ENCODE results near the gene NR3C2.

DNA sequence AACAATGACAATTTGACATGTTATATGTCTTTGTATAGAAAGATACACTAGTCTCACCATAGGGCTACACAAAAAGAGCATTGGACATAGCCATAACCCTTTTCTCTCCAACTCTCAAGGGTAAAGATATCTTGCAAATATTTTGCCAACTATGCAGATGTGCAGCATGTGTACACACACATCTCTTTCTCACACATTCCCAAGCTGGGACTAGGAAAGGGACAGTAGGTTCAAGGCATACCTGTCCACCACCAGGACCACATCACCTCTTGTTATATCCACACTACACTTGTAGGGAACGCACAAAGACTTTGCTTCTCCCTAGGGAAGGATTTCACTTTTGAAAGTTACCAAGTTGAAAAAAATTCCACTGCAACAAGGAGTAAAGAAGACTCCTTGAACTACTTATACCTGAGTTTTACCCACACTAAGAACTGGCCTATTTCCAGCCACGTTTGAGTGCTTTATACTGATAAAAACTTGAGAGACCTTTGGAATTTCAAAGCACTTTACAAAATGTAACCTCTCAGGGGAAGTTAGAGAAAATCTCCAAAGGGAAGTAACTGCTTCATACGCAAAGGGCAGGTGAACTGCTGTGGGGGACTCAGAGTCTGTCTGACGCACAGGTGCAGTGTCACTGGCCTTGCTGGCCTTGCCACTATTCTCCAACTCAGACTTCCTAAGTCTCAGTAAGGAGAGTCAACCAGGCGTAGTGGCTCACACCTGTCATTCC is 36.9 kb downstream of the NR3C2 start:
- TF ChIP-seq, protein P1, sequence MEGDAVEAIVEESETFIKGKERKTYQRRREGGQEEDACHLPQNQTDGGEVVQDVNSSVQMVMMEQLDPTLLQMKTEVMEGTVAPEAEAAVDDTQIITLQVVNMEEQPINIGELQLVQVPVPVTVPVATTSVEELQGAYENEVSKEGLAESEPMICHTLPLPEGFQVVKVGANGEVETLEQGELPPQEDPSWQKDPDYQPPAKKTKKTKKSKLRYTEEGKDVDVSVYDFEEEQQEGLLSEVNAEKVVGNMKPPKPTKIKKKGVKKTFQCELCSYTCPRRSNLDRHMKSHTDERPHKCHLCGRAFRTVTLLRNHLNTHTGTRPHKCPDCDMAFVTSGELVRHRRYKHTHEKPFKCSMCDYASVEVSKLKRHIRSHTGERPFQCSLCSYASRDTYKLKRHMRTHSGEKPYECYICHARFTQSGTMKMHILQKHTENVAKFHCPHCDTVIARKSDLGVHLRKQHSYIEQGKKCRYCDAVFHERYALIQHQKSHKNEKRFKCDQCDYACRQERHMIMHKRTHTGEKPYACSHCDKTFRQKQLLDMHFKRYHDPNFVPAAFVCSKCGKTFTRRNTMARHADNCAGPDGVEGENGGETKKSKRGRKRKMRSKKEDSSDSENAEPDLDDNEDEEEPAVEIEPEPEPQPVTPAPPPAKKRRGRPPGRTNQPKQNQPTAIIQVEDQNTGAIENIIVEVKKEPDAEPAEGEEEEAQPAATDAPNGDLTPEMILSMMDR (IDR thresholded peaks at IDR 0.05; ENCODE audit: low read length): no peak
- no peak for TF ChIP-seq EZH2 (IDR thresholded peaks at IDR 0.05; ENCODE audit: borderline replicate concordance, low read length)

Measured in OCI-LY1 (cell line).